OCI-LY1 (cell line): ENCODE data around the gene ENOX2.

ENCODE experiments used
- H2AFZ ChIP-seq: fragments of 200-600 bp; sonication (generic), shearing (Covaris generic); 2 replicates; pipeline ENCODE4 v1.6.0; 2014; ENCODE audit warnings: antibody characterized with exemption, mild to moderate bottlenecking, low read length
- H3F3A ChIP-seq: fragments of 200-600 bp; sonication (generic), shearing (Covaris generic); 2 replicates; pipeline ENCODE4 v1.6.0; 2014; ENCODE audit warnings: mild to moderate bottlenecking, antibody characterized with exemption, low read length, moderate library complexity; ENCODE audit not compliant: insufficient read depth
- H3K27ac ChIP-seq: fragments of 200-600 bp; sonication (generic); 2 replicates; pipeline ENCODE4 v1.5.1; 2014; ENCODE audit warnings: low read length, mixed run types, mild to moderate bottlenecking, low read depth; ENCODE audit not compliant: poor library complexity, severe bottlenecking
- H3K27me3 ChIP-seq: fragments of 200-600 bp; sonication (generic); 2 replicates; pipeline ENCODE4 v1.6.0; 2014; ENCODE audit warnings: antibody characterized with exemption, mild to moderate bottlenecking, low read length, moderate library complexity; ENCODE audit not compliant: insufficient read depth
- H3K36me3 ChIP-seq: fragments of 200-600 bp; sonication (generic); 2 replicates; pipeline ENCODE4 v1.6.1; 2014; ENCODE audit warnings: mild to moderate bottlenecking, antibody characterized with exemption, low read length, moderate library complexity, mixed read lengths; ENCODE audit not compliant: insufficient read depth
- H3K4me1 ChIP-seq: fragments of 200-600 bp; sonication (generic); 2 replicates; pipeline ENCODE4 v1.5.1; 2014; ENCODE audit warnings: mild to moderate bottlenecking, low read length, moderate library complexity; ENCODE audit not compliant: insufficient read depth, severe bottlenecking
- H3K4me2 ChIP-seq: fragments of 200-600 bp; sonication (generic), shearing (Covaris generic); 2 replicates; pipeline ENCODE4 v1.6.1; 2014; ENCODE audit warnings: low read length
- H3K4me3 ChIP-seq: fragments of 200-600 bp; sonication (generic); 2 replicates; pipeline ENCODE4 v1.5.1; 2014; ENCODE audit warnings: low read length, low read depth, mild to moderate bottlenecking, mixed read lengths; ENCODE audit not compliant: poor library complexity, severe bottlenecking
- H3K79me2 ChIP-seq: fragments of 200-600 bp; shearing (Covaris generic); 2 replicates; pipeline ENCODE4 v1.6.1; 2016; ENCODE audit warnings: mixed run types, low read length, mixed read lengths; ENCODE audit not compliant: insufficient read depth
- H3K9ac ChIP-seq: fragments of 200-600 bp; sonication (generic), shearing (Covaris generic); 2 replicates; pipeline ENCODE4 v1.6.1; 2014; ENCODE audit warnings: mild to moderate bottlenecking, low read length, mixed read lengths
- H3K9me2 ChIP-seq: fragments of 200-600 bp; sonication (generic), shearing (Covaris generic); 2 replicates; pipeline ENCODE4 v1.6.1; 2014; ENCODE audit warnings: low read depth, mild to moderate bottlenecking, low read length, mixed read lengths
- H3K9me3 ChIP-seq: fragments of 200-600 bp; shearing (Covaris generic); 2 replicates; pipeline ENCODE4 v1.6.1; 2014; ENCODE audit warnings: low read length, mixed read lengths
- H4K20me1 ChIP-seq: fragments of 200-600 bp; sonication (generic), shearing (Covaris generic); 2 replicates; pipeline ENCODE4 v1.6.0; 2016; ENCODE audit warnings: mild to moderate bottlenecking, low read length; ENCODE audit not compliant: insufficient read depth
- CTCF ChIP-seq: fragments of 200-600 bp; sonication (generic), shearing (Covaris generic); IDR thresholded peaks from 2 replicates; pipeline ENCODE4 v1.5.1; 2017; ENCODE audit warnings: mild to moderate bottlenecking, antibody characterized with exemption, low read length, moderate library complexity, mixed read lengths
- EZH2 ChIP-seq: fragments of 200-600 bp; sonication (generic), shearing (Covaris generic); IDR thresholded peaks from 2 replicates; pipeline ENCODE4 v1.8.0; 2017; ENCODE audit warnings: borderline replicate concordance, mixed run types, mild to moderate bottlenecking, antibody characterized with exemption, low read length, moderate library complexity, mixed read lengths

The ENOX2 gene

GRCh38 chrX:130756233-130756632 is 146.8 kb downstream of the ENOX2 start:
- H3F3A ChIP-seq = no peaks in the 10 kb centered on the region
- no peaks in the 10 kb centered on the region for H3K9me2 ChIP-seq
- no peak overlapping the region for H2AFZ ChIP-seq
- H3K36me3 ChIP-seq = no peaks in the 10 kb centered on the region
- TF ChIP-seq CTCF = no peak
- TF ChIP-seq EZH2 = no peak
- no peaks in the 10 kb centered on the region for H3K4me1 ChIP-seq
- H3K27me3 ChIP-seq = no peaks in the 10 kb centered on the region
- no peaks in the 10 kb centered on the region for H3K79me2 ChIP-seq
- H3K4me3 ChIP-seq = no peak overlapping the region
- no peaks in the 10 kb centered on the region for H4K20me1 ChIP-seq
- H3K9me3 ChIP-seq = no peaks in the 10 kb centered on the region
- H3K27ac ChIP-seq = no peak overlapping the region
- H3K4me2 ChIP-seq = no peak overlapping the region
- no peak overlapping the region for H3K9ac ChIP-seq

GRCh38 chrX:130754353-130754752 is 148.7 kb downstream of the ENOX2 start:
- H3K27me3 ChIP-seq = no peaks in the 10 kb centered on the region
- H3K4me3 ChIP-seq = no peak overlapping the region
- H3K4me2 ChIP-seq = no peak overlapping the region
- H3K4me1 ChIP-seq = no peaks in the 10 kb centered on the region
- no peak for TF ChIP-seq EZH2
- H3K79me2 ChIP-seq = no peaks in the 10 kb centered on the region
- H3K9me3 ChIP-seq = no peaks in the 10 kb centered on the region
- H3K27ac ChIP-seq = no peak overlapping the region
- no peaks in the 10 kb centered on the region for H3F3A ChIP-seq
- H3K9ac ChIP-seq = no peak overlapping the region
- no peak overlapping the region for H2AFZ ChIP-seq
- no peaks in the 10 kb centered on the region for H3K36me3 ChIP-seq
- no peaks in the 10 kb centered on the region for H4K20me1 ChIP-seq
- H3K9me2 ChIP-seq = no peaks in the 10 kb centered on the region

GRCh38 chrX:130746709-130747342 is 156.2 kb downstream of the ENOX2 start:
- no peaks in the 10 kb centered on the region for H3K27me3 ChIP-seq
- no peaks in the 10 kb centered on the region for H3K4me1 ChIP-seq
- no peak overlapping the region for H3K27ac ChIP-seq
- H3K36me3 ChIP-seq = no peaks in the 10 kb centered on the region
- H3K4me2 ChIP-seq = no peak overlapping the region
- H3F3A ChIP-seq = no peaks in the 10 kb centered on the region
- H3K4me3 ChIP-seq = no peak overlapping the region
- H3K79me2 ChIP-seq = no peaks in the 10 kb centered on the region
- H3K9me3 ChIP-seq = no peaks in the 10 kb centered on the region
- H3K9ac ChIP-seq = no peak overlapping the region
- H2AFZ ChIP-seq = no peak overlapping the region
- no peaks in the 10 kb centered on the region for H4K20me1 ChIP-seq
- no peaks in the 10 kb centered on the region for H3K9me2 ChIP-seq
- TF ChIP-seq CTCF = no peak
- no peak for TF ChIP-seq EZH2

GRCh38 chrX:130746077-130746476 is 156.9 kb downstream of the ENOX2 start:
- Histone ChIP-seq H3K36me3 (no peaks in the 10 kb centered on the region), H3K4me3 (no peak overlapping the region), H3K27me3 (no peaks in the 10 kb centered on the region), H2AFZ (no peak overlapping the region), H4K20me1 (no peaks in the 10 kb centered on the region), H3K9ac (no peak overlapping the region), H3K27ac (no peak overlapping the region), H3F3A (no peaks in the 10 kb centered on the region), H3K9me2 (no peaks in the 10 kb centered on the region), H3K4me2 (no peak overlapping the region), H3K79me2 (no peaks in the 10 kb centered on the region), H3K4me1 (no peaks in the 10 kb centered on the region), H3K9me3 (no peaks in the 10 kb centered on the region)
- TF ChIP-seq EZH2 = no peak
